Ectodermal cell (in vitro differentiated cells): ENCODE results near the gene APLF.
"Not testable (repeated sequence)": the region's sequence is repeated elsewhere in the genome, so short reads cannot be mapped to it uniquely, and the experiment has no call there.

Experiments used
- H3K27ac ChIP-seq: 2 replicates; pipeline ENCODE4 v1.7.0; 2013; ENCODE audit warnings: mild to moderate bottlenecking, low read depth, low read length; ENCODE audit not compliant: insufficient read depth, poor library complexity, severe bottlenecking
- H3K27me3 ChIP-seq: 2 replicates; pipeline ENCODE4 v1.7.0; 2013; ENCODE audit warnings: mild to moderate bottlenecking, low read length; ENCODE audit not compliant: insufficient read depth, control insufficient read depth, poor library complexity, severe bottlenecking
- H3K36me3 ChIP-seq: one replicate; pipeline ENCODE4 v1.7.0; 2013; ENCODE audit warnings: low read length; ENCODE audit not compliant: control insufficient read depth, insufficient read depth
- H3K4me1 ChIP-seq: one replicate; pipeline ENCODE4 v1.7.0; 2013; ENCODE audit warnings: low read length; ENCODE audit not compliant: control insufficient read depth, insufficient read depth
- H3K4me3 ChIP-seq: 2 replicates; pipeline ENCODE4 v1.7.0; 2013; ENCODE audit warnings: low read depth, low read length, control low read depth; ENCODE audit not compliant: insufficient read depth
- H3K9me3 ChIP-seq: 2 replicates; pipeline ENCODE4 v1.7.0; 2013; ENCODE audit warnings: mild to moderate bottlenecking, low read length, moderate library complexity; ENCODE audit not compliant: control insufficient read depth
- WGBS, 2 experiments: methylation state at CpG; one replicate each; pipeline ENCODE4 v1.1.7; 2013; ENCODE audit warnings: missing lambda C conversion rate in 2 of 2; 5-methylcytosine and 5-hydroxymethylcytosine counted together

Gene APLF

GRCh38 chr2:68594674-68595492, 127.5 kb downstream of the APLF start:
- H3K4me1 ChIP-seq: no peaks in the 10 kb centered on the region
- WGBS, 2 experiments: 50 to 54% methylated on average over 5 of the region's 5 CpGs

GRCh38 chr2:68595493-68595785, 128.1 kb downstream of the APLF start:
- not testable (repeated sequence) for H3K36me3 ChIP-seq, H3K4me1 ChIP-seq, H3K27me3 ChIP-seq, H3K4me3 ChIP-seq, H3K27ac ChIP-seq, H3K9me3 ChIP-seq
- WGBS, 2 experiments: 70 to 77% methylated on average over 1 to 2 of the region's 2 CpGs

More at GRCh38 chr2:68594674-68595492, 127.5 kb downstream of the APLF start:
- Histone ChIP-seq H3K27ac (no peak overlapping the region), H3K4me3 (no peak overlapping the region), H3K36me3 (no peaks in the 10 kb centered on the region), H3K9me3 (no peaks in the 10 kb centered on the region), H3K27me3 (no peaks in the 10 kb centered on the region)

- H3K27ac ChIP-seq, H3K9me3 ChIP-seq, H3K4me1 ChIP-seq, H3K4me3 ChIP-seq, H3K36me3 ChIP-seq, H3K27me3 ChIP-seq: not testable (repeated sequence)
- 88% methylated on average over 2 of the region's 3 CpGs for WGBS, 2 experiments
Observed at GRCh38 chr2:68600495-68600894, 133.1 kb downstream of the APLF start.

- Histone ChIP-seq H3K4me1 (no peaks in the 10 kb centered on the region), H3K36me3 (no peaks in the 10 kb centered on the region), H3K27ac (no peak overlapping the region), H3K27me3 (no peaks in the 10 kb centered on the region), H3K4me3 (no peak overlapping the region), H3K9me3 (no peaks in the 10 kb centered on the region)
- WGBS, 2 experiments: no CpG with 5 or more reads among the region's 1 CpG
Observed at GRCh38 chr2:68603059-68603458, 135.7 kb downstream of the APLF start.

GRCh38 chr2:68604077-68604476, 136.7 kb downstream of the APLF start:
- no peaks in the 10 kb centered on the region for H3K9me3 ChIP-seq
- no peaks in the 10 kb centered on the region for H3K27me3 ChIP-seq
- WGBS, 2 experiments: 86 to 98% methylated on average over 2 to 3 of the region's 3 CpGs
- H3K4me3 ChIP-seq: no peak overlapping the region
- H3K36me3 ChIP-seq: no peaks in the 10 kb centered on the region
- no peaks in the 10 kb centered on the region for H3K4me1 ChIP-seq
- no peak overlapping the region for H3K27ac ChIP-seq

GRCh38 chr2:68605939-68606338, 138.6 kb downstream of the APLF start:
- no peaks in the 10 kb centered on the region for H3K4me1 ChIP-seq
- H3K9me3 ChIP-seq: peaks cover 2% of the 10 kb centered on the region
- no peak overlapping the region for H3K4me3 ChIP-seq
- no peaks in the 10 kb centered on the region for H3K36me3 ChIP-seq
- H3K27ac ChIP-seq: no peak overlapping the region
- no peaks in the 10 kb centered on the region for H3K27me3 ChIP-seq
- 92 to 100% methylated on average over 1 of the region's 1 CpG for WGBS, 2 experiments

GRCh38 chr2:68606759-68607158, 139.4 kb downstream of the APLF start:
- H3K27ac ChIP-seq: no peak overlapping the region
- H3K4me3 ChIP-seq: no peak overlapping the region
- peaks cover 2% of the 10 kb centered on the region for H3K9me3 ChIP-seq
- no peaks in the 10 kb centered on the region for H3K36me3 ChIP-seq
- 92 to 96% methylated on average over 2 to 4 of the region's 4 CpGs for WGBS, 2 experiments
- no peaks in the 10 kb centered on the region for H3K4me1 ChIP-seq
- no peaks in the 10 kb centered on the region for H3K27me3 ChIP-seq

GRCh38 chr2:68607837-68608236, 140.5 kb downstream of the APLF start:
- H3K27ac ChIP-seq: no peak overlapping the region
- no peaks in the 10 kb centered on the region for H3K4me1 ChIP-seq
- H3K36me3 ChIP-seq: no peaks in the 10 kb centered on the region
- H3K4me3 ChIP-seq: no peak overlapping the region
- H3K27me3 ChIP-seq: no peaks in the 10 kb centered on the region
- peaks cover 2% of the 10 kb centered on the region for H3K9me3 ChIP-seq

- no peak overlapping the region for H3K4me3 ChIP-seq
- H3K27ac ChIP-seq: no peak overlapping the region
- H3K27me3 ChIP-seq: no peaks in the 10 kb centered on the region
- no peaks in the 10 kb centered on the region for H3K36me3 ChIP-seq
- H3K9me3 ChIP-seq: peaks cover 2% of the 10 kb centered on the region
- WGBS, 2 experiments: 91 to 92% methylated on average over 5 of the region's 5 CpGs
- no peaks in the 10 kb centered on the region for H3K4me1 ChIP-seq
Observed at GRCh38 chr2:68612765-68613519, 145.6 kb downstream of the APLF start.

- Histone ChIP-seq H3K4me3 (no peak overlapping the region), H3K36me3 (no peaks in the 10 kb centered on the region), H3K27me3 (no peaks in the 10 kb centered on the region), H3K4me1 (no peaks in the 10 kb centered on the region), H3K27ac (no peak overlapping the region), H3K9me3 (peaks cover 4% of the 10 kb centered on the region)
Observed at GRCh38 chr2:68620772-68621171, 153.4 kb downstream of the APLF start.
